NCI-H446 (cell line): Measurements from ENCODE around the gene MDM4.

Source experiments
- DNase-seq, 2 experiments: peaks; one replicate each; lab custom pipeline; 2025; lab: John Stamatoyannopoulos, UW

MDM4 gene

DNA sequence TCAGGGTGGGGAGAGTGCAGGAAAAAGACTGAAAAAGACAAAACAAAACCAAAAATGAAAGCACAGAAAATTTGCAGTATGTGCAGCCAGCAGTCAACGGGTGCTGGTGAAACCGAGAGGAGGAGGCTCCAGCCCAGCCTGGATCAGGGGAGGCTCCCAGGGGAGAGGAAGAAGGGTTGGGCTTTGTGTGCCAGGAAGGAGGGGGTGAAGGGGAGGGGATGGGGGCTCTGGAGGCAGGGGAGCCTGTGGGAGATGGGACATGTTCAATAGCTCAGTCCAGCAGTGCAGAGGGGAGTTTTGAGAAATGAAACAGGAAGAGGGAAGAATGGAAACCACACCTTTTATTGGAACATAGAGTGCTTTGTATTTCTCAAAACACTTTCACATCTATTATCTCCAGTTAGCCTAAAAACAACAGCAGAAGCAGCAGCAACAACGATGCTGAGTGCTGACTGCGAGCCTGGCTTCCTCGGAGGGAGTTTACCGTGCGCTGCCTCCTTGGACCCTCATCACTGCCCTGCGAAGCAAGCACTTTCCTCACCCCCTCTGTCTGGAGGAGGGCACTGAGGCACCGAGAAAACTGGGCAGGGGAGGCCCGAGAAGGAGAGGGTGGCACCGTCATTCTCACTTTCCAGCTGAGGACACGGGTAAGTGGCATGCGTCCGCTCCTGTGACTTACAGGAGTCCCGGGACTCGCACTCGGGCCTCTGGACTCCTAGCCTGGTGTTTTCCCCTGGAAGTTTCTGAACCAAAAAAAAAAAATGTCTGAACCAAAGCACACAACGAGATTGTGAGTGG lies 62.9 kb downstream of the MDM4 start:
- no peak for DNase-seq

DNA sequence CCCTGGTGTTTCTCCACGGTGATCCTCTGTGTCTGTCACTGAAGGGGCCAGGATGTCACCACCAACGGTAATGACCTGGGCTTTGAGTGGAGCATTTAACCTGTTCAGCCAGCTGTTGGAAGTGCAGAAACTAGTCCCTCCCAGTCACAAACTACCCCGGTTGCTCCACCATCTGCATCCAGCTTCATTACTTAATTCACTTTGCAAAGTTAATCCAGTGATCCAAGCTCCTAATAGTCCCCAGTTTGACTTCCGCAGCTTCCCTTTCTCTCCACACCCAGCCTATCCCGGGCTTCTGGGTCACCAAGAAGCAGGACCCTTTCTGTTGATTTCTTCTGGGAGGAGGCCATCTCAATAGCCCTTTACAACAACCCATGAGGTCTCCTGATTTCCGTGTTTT lies 63.5 kb downstream of the MDM4 start:
- no peak for DNase-seq

DNA sequence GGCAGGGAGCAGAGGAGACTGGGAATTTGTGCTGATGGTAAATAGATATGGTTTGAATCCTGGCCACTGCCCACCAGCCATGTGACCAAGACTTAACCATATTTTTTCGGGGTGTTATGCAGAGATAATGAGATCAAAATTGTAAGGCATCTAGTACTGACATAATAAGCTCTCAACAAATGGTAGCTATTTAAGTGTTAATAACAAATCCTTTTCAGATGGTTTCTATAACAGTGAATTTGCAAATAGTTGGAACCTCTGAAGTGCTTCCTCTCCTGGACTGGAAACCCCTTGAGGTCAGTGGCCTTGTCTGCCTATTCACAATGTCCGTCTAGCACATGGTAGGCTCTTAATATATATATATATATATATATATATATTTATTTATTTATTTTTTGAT lies 64.7 kb downstream of the MDM4 start:
- DNase-seq: no peak

DNA sequence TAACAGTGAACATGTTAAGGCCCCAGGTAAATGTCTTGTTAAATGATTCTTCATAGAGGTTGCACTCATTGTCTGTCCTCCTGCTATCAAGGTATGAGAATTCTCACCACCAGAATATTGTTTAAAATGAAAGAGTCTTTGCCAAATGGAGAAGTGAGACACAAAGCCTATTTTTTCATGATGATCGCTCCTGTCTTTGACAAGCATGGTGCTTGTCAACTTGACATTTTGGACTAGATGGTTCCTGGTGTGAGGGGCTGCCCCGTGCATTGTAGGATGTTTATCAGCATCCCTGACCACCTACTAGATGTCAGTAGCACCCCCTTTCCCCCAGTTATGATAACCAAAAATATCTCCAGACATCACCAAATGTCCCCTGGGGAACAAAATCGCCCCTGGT lies 65.6 kb downstream of the MDM4 start:
- DNase-seq: no peak

DNA sequence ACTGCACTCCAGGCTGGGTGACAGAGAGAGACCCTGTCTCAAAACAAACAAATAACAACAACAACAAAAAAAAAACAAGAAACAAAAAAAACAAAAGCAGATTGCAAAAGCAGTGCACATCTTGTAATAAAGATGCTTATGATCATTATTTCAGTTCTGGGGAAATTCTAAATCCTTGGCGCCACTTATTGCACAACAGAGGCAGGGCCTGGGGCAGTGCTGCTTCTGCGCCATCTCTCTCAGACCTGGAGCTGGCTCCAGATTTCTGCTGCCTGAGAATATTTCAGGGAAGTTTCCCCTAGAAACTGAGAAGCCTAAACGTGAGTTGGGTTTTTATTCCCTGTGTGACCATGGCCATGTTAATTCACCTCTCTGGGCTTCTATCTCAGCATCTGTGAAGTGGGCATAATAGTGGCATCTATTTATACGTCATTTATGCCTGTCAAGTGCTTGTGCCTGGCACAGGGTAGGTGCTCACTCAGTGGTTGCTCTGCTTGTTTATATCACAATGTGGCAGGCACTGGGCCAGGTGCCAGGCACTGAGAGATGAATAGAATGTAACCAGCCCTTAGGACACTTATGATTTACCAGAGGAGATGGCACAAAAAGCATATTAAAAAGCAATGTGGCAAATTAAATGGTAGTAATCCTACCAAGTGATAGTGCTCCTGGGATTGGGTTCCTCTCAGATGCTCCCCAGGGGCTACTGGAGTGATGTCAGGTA lies 67.9 kb downstream of the MDM4 start:
- DNase-seq: peak; percentile 38 to 60

DNA sequence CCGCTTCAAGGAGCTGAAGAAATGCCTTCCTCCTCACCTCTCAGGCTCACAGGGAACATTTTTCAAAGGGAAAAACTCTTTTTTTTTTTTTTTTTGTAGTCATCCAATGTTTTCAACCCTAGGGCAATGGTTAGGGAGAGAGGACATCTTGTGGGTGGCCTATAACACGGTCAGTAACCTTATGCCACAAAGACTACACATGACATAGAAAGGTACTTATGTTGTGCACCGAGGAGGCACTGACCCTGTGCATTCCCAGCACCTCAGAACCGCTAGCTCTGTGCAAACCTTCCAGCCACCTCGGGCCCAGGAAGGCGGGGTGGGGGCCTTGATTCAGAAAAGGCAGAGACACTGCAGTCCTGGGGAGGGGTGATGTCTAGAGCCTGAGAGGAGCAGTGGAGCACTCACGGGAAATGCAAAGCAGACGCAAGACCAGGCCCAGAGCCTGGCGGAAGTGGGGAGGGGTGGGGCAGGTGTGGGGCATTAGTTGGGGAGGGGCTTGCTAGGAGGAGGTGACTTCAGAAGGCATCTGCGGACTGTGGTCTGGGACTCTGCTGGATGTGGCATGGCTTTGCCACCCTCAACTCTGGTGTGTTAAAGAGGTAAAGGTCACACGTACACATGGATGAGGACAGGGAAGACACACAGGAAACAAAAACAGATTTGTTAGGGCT lies 68.6 kb downstream of the MDM4 start:
- DNase-seq: no peak

DNA sequence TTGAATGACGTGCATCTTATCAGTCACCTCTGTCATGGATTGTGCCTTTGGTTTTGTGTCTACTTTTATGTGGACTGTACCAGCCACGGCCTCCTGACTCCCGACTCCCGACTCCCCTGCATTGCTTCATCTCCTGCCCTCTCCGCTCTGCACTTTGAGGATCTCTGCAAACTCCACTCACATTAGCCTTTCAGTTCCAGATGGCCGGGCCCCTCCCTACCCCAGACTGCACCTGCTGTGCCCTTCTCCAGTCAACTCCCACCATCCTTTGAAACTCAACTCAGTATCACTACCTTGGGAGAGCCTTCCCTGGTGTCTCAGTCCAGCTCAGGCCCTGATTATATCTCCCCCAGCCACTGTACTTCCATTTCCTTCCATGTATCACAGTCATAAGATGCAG lies 71.4 kb downstream of the MDM4 start:
- DNase-seq: no peak

DNA sequence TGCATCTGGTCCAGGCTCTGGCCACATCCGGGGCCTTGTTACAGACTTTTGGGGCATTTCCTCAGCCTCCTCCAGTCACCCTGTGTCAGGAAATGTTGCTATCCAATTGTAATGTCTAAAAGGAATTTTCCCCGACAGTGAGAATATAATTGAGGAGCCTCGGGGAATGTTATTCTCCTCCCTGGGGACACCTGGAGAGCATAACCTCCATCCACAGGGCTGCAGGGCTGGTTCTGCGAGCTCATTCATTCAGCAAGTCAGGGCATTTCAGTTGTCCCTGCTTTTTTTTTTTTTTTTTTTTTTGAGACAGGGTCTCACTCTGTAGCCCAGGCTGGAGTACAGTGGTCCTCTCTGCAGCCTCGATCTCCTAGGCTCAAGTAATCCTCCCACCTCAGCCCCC lies 72.6 kb downstream of the MDM4 start:
- no peak for DNase-seq

DNA sequence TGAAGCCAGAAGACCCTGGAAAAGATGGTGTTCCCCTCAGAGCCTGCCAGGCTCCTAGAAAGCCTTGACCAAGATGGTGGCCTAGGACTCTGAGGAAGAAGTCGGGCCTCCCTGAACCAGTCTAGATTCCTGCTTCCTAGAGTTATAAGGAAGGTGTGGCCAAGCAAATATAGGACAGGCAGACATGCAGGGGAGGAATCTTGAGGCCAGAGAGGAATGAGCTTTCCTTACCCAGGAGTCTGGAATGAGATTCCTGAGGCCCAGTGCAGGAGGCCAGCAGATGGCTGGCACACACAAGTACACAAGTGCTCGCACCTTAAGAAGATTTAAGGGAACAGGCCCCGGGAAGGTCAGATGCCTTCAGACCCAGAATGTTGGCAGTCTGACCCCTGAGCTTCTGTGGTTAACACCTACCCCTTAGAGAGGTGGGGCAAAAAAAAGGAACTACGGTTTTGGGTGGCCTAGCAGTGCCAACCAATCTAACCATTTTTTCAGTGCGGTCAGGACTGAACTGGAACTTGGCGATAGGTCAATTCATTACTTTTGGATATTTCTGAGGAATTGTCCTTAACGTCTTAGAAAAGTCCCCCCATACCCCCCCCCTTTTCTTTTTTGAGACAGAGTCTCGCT lies 73.3 kb downstream of the MDM4 start:
- DNase-seq: no peak

DNA sequence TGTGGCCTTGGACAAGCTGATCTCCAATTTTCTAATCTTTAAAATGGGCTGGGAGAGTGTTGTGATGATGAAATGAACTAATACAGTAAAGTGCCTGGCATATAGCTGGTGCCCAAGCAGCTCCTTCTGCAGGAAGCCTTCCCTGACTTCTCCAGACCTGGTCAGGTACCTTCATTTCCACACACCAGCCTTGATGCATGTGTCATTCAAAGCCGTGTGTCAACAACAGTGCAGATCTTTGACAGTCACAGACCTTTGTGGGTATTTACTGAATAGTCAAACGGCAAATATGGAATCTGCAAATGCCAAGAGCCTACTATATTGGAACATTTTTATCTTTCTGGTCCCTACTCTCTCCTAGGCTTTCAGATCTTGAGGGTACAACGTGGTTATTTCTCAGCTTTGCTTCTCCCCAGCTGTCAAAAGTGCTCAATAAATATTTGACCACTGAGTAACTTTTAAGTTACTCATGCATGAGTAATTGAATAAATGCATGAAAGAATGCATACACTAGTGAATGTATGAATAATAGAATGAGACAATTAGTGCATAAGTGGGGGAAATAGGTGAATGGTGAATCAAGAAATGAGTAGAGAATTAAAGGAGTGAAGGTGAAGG lies 75.4 kb downstream of the MDM4 start:
- no peak for DNase-seq

DNA sequence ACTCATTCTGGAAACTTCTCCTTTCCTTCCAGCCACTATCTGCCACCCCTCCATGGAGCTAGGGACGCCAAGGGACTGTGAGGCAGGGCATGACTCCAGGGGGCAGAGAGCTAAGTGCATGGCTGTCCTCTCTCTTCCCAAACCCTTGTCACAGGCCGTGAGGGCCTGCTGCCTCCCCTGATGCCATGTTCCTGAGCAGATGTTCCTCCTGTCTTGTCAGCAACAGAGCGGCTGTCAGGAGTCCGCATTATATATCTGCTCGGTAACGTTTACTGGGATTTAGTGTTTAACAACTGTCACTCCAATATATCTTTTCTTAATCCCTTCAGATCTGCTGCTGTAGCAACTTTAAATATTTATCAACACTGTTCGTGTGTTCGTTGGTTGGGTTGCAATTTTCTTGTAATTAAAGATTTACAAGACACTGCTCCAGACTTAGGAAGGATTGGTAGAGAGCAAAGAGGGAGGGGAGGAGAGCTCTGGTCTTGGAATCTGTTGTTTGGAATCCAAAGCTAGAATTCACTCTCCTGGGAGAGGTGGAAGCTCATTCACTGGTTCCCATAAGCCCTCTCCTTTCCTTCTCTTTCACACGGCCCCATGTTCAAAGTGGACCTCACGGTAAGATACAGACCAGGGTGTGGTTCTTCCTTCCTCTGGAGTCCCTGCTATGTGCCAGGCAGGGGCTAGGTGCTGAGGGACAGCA lies 76.2 kb downstream of the MDM4 start:
- DNase-seq: no peak

DNA sequence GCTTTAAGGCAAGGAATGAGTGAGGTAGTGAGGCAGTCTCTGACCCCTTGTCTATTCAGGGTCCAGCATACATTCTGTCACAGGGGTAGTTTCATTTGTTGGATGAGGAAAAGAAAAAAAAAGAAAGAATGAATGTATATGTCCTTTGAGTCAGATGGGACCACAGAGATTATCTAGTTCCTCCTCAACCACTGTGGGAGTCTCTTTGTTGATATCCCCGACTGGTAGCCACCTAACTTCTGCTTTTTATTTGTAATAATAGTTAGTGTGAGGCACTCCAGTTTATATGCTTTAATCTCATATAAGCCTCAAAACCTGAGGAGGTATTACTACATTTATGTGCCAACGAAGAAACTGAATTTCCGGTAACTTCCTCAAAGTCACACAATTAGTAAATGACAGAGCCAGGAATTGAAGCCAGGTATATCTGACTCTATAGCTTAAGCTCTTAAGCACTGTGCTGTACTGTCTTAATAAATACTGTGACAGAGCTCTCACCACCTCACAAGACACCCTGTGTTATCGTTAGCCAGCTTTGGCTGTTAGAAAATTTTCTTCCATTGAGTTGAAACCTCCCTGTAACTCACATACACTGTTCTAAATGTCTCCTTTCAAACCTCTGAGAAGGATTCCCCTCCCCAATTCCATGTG lies 82.2 kb downstream of the MDM4 start:
- DNase-seq: no peak

DNA sequence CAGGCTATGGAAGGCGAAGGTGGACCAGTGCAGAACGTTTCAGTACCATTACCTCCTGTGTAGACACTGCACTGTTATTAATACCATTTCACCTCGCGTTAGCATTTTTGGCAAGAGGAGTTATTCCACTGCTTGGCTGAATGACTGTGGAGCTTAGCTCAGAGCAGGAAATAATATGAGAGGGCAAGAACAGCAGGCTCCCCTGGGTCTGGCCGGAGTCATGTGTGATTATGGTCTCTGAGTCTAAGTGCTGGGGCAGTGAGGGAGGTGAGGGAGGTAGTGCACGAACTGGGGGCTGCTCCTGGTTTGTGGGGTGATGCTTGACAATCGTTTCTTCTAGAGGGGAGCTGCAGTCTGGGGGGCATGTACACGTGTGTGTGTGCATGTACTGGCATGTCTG lies 82.9 kb downstream of the MDM4 start:
- no peak for DNase-seq

DNA sequence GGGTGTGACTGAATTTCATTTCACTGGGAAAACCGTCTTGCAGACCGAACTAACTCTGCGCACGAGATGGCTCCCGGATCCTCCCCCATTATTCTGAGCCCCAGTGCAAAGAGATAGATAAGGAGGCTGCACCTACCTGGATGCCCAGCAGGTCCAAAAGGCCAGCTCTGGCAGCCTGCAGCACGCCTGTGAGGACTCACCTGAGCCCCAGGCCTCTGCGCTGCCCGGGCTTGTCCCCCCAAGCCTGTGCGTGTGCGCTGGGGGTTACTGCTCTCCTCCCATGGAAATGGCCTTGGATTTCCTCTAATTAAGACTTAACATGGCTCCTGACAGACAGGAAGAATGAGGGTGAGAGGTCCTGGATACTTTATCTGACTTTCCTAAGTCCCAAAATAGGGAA lies 83.4 kb downstream of the MDM4 start:
- no peak for DNase-seq

DNA sequence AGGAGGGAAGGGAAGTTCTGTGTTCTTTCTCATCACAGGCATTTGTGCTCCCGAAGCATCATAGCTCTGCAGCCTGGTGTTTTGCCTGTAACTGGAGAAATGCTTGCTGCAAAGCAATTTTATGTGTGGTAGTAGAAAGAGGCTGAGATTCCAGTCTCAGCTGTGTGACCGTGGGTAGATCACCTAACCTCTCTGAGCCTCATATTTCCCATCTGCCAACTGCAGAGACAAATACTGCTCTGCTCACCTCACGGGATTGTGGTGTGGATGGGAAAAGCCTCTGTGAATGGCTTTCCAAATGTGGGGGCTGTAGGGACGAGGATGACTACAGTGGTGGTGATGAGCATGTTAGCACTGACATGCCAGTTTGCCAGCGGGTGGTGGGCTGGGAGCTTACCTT lies 84.0 kb downstream of the MDM4 start:
- DNase-seq: no peak

DNA sequence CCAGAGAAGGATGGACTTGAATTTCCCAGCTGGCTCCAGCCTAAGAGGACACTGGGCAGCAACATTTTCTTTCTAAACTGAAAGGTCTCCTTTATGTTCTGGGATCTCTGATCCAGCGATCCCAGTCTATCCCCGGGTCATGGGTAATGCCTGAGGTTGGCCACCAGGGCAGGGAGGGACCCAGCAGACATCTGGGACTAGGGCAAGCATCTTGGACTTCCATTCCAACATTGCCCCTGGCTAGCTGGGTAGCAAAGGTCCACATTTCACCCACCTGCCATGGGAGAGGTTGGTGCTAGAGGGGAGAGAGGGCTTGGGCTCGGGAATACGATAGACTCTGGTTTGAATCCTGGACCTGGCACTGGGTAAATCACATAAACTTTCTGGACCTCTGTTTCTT lies 84.8 kb downstream of the MDM4 start:
- DNase-seq: no peak

DNA sequence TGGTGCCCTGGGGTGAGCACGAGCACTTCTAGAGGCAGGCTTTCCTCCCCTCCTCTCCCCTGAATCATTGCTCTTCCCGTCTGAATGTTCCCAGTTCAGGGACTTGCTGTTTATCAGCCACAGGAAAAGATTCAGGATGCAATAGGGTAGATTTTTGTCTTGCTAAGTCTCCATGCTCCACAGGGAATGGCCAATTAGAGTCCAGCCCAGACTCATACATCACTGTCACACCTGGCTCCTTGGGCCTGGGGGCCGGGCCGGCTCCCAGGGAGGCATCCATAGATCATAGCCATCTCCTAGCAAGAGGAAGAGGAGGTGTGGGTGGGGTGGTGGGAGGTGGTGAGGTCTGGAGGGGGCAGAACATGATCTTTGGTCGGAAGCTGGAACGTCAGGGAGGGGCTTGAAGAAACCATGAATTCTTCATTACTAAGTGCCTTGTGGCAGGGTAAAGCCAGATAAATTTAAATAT lies 85.9 kb downstream of the MDM4 start:
- no peak for DNase-seq

DNA sequence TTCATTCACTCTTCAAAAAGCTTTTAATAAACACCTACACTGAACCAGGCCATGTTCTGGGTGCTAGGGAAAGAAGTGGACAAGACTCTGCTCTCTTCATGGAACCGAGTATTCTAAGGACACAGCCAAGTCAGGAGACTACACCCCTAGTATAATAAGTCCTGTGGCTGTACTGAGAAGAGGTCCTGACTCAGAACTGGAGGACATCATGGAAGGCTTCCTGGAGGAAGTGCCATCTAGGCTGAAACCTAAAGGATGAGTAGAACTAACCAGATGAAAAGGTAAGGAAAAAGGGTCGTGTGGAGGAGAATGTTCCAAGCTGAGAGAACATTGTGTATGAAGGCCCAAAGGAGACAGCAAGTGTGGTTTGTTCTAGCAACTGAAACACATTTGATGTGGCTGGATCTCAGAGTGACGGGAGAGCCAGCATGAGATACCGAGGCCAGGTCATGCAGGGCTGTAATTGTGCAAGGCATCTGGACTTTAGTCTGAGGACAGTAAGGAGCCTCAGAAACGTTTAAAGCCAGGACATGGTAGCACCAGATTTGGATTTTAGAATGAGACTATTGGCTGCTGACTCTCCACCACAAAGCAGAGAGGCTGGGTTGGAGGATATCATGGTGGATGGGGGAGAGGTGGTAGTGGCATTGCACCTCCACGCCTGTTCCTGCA lies 86.8 kb downstream of the MDM4 start:
- DNase-seq: no peak

DNA sequence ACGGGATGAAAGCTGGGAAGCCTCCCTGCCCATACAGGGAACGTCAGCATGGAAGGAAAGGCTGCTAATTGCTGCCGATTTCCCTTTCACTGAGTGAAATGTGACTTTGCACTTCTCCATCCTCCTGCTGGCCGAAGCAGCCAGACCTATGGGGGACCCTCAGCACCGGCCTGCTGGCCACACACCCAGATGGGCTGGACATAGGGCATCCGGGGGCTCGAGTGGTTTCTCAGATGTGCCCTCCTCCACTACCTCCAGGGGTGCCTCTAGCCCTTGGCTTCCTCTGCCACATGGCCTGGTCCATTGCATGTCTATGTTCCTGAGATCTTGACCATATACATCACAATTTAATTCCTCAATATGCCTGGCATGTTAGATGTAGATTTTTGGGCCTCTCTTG lies 89.6 kb downstream of the MDM4 start:
- DNase-seq: no peak
